GM23338 (cell line): Measurements from ENCODE around the gene TRABD. TPM values are rescaled to one million over a fixed set of nuclear protein-coding genes. Genes with fewer than 3 reads are reported as not detected.

Experiments
- EZH2 ChIP-seq: fragments of 200-600 bp; sonication (generic); IDR thresholded peaks from one replicate; pipeline ENCODE4 v1.8.0; 2017; ENCODE audit warnings: antibody characterized with exemption, mild to moderate bottlenecking, low read depth; ENCODE audit not compliant: unreplicated experiment
- EZH2phosphoT487 ChIP-seq: fragments of 200-600 bp; sonication (generic); IDR thresholded peaks from one replicate; pipeline ENCODE4 v1.8.1; 2018; ENCODE audit warnings: antibody characterized with exemption; ENCODE audit not compliant: unreplicated experiment
- NANOG ChIP-seq: IDR thresholded peaks from 2 replicates; pipeline ENCODE4 v1.6.1; 2016; ENCODE audit warnings: antibody characterized with exemption, borderline replicate concordance
- STAT1 ChIP-seq: IDR thresholded peaks from one replicate; pipeline ENCODE4 v1.6.1; 2016; ENCODE audit warnings: antibody characterized with exemption; ENCODE audit not compliant: unreplicated experiment
- polyA plus RNA-seq: library from polyadenylated mRNA; unstranded; fragments of >200 nt; fragmentation: Nextera tagmentation; extraction: Ambion mirVana; gene quantifications from 2 replicates; pipeline ENCODE4 v1.2.1, GENCODE V29; 2016
- total RNA-seq: library from RNA; depleted of rRNA; stranded (reverse); fragments of >200 nt; shearing (Covaris generic); gene quantifications from 2 replicates; pipeline ENCODE4 v1.2.3, GENCODE V29; 2014
- TF ChIP-seq, protein P1 (sequence below): fragments of 250-450 bp; sonication (Bioruptor Pico); IDR thresholded peaks from 2 replicates; pipeline ENCODE4 v1.5.0; 2020; ENCODE audit warnings: mild to moderate bottlenecking, moderate library complexity
- TF ChIP-seq, protein P2 (sequence below): IDR thresholded peaks from one replicate; pipeline ENCODE4 v1.6.1; 2018; ENCODE audit warnings: antibody characterized with exemption; ENCODE audit not compliant: unreplicated experiment
- TF ChIP-seq, protein P3 (sequence below): IDR thresholded peaks from 2 replicates; pipeline ENCODE4 v1.6.1; 2016; ENCODE audit warnings: antibody characterized with exemption

Gene TRABD
- total and polyA plus RNA-seq, 2 experiments from 2014 or later: 44.1 to 66.1 TPM

DNA sequence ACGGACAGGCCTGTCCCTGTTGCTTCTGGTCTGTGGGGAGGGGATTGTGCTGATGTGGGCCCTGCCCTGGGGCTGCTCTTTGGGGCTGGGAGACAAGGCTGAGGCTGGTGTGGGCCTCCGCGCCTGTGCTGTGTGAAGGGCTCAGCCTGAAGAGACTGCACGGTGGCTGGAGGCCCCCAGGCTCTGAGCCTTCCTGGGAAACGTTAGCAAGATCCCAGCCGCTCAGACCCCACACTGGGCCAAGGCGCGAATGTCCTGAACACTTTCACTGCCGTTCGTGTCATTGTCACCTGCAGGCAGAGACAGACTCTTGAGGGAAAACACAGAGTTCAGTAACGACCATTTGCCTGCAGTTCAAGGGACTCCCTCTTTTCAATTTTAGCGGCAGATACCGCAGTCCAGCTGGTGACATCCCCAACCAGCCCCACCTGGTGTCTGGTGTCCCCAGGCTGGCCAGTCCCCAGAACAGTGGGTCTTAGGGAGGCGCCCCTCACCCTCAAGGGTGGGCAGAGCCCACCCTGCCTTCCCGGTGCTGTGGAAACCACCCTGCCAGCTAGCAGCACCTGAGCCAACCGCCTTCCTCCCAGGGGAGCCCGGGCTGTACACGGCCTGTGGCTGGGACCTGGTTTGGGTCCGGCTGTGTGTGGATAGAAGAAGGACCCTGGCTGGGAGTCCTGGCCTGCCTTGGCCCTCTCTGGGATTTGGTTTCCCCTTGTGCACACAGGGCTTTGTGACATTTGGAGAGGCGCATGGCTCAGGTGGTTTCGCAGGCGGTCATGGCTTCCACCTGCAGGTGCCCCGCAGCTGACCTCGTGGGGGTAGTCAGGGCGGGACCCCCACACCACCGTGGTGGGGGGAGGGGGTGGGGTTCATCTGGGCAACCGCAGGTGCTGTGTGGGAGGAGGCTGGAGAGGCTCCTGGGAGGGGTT is 9.5 kb upstream of the TRABD start (continued):
- TF ChIP-seq, protein P1, sequence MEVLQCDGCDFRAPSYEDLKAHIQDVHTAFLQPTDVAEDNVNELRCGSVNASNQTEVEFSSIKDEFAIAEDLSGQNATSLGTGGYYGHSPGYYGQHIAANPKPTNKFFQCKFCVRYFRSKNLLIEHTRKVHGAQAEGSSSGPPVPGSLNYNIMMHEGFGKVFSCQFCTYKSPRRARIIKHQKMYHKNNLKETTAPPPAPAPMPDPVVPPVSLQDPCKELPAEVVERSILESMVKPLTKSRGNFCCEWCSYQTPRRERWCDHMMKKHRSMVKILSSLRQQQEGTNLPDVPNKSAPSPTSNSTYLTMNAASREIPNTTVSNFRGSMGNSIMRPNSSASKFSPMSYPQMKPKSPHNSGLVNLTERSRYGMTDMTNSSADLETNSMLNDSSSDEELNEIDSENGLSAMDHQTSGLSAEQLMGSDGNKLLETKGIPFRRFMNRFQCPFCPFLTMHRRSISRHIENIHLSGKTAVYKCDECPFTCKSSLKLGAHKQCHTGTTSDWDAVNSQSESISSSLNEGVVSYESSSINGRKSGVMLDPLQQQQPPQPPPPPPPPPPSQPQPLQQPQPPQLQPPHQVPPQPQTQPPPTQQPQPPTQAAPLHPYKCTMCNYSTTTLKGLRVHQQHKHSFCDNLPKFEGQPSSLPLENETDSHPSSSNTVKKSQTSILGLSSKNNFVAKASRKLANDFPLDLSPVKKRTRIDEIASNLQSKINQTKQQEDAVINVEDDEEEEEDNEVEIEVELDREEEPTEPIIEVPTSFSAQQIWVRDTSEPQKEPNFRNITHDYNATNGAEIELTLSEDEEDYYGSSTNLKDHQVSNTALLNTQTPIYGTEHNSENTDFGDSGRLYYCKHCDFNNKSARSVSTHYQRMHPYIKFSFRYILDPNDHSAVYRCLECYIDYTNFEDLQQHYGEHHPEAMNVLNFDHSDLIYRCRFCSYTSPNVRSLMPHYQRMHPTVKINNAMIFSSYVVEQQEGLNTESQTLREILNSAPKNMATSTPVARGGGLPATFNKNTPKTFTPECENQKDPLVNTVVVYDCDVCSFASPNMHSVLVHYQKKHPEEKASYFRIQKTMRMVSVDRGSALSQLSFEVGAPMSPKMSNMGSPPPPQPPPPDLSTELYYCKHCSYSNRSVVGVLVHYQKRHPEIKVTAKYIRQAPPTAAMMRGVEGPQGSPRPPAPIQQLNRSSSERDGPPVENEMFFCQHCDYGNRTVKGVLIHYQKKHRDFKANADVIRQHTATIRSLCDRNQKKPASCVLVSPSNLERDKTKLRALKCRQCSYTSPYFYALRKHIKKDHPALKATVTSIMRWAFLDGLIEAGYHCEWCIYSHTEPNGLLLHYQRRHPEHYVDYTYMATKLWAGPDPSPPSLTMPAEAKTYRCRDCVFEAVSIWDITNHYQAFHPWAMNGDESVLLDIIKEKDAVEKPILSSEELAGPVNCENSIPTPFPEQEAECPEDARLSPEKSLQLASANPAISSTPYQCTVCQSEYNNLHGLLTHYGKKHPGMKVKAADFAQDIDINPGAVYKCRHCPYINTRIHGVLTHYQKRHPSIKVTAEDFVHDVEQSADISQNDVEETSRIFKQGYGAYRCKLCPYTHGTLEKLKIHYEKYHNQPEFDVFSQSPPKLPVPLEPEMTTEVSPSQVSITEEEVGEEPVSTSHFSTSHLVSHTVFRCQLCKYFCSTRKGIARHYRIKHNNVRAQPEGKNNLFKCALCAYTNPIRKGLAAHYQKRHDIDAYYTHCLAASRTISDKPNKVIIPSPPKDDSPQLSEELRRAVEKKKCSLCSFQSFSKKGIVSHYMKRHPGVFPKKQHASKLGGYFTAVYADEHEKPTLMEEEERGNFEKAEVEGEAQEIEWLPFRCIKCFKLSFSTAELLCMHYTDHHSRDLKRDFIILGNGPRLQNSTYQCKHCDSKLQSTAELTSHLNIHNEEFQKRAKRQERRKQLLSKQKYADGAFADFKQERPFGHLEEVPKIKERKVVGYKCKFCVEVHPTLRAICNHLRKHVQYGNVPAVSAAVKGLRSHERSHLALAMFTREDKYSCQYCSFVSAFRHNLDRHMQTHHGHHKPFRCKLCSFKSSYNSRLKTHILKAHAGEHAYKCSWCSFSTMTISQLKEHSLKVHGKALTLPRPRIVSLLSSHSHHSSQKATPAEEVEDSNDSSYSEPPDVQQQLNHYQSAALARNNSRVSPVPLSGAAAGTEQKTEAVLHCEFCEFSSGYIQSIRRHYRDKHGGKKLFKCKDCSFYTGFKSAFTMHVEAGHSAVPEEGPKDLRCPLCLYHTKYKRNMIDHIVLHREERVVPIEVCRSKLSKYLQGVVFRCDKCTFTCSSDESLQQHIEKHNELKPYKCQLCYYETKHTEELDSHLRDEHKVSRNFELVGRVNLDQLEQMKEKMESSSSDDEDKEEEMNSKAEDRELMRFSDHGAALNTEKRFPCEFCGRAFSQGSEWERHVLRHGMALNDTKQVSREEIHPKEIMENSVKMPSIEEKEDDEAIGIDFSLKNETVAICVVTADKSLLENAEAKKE (CRISPR knock-in tag): no peak
- TF ChIP-seq EZH2phosphoT487: no peak
- TF ChIP-seq, protein P2, sequence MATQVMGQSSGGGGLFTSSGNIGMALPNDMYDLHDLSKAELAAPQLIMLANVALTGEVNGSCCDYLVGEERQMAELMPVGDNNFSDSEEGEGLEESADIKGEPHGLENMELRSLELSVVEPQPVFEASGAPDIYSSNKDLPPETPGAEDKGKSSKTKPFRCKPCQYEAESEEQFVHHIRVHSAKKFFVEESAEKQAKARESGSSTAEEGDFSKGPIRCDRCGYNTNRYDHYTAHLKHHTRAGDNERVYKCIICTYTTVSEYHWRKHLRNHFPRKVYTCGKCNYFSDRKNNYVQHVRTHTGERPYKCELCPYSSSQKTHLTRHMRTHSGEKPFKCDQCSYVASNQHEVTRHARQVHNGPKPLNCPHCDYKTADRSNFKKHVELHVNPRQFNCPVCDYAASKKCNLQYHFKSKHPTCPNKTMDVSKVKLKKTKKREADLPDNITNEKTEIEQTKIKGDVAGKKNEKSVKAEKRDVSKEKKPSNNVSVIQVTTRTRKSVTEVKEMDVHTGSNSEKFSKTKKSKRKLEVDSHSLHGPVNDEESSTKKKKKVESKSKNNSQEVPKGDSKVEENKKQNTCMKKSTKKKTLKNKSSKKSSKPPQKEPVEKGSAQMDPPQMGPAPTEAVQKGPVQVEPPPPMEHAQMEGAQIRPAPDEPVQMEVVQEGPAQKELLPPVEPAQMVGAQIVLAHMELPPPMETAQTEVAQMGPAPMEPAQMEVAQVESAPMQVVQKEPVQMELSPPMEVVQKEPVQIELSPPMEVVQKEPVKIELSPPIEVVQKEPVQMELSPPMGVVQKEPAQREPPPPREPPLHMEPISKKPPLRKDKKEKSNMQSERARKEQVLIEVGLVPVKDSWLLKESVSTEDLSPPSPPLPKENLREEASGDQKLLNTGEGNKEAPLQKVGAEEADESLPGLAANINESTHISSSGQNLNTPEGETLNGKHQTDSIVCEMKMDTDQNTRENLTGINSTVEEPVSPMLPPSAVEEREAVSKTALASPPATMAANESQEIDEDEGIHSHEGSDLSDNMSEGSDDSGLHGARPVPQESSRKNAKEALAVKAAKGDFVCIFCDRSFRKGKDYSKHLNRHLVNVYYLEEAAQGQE: no peak
- TF ChIP-seq EZH2: no peak
- no peak for TF ChIP-seq STAT1
- TF ChIP-seq NANOG: no peak
- TF ChIP-seq, protein P3, sequence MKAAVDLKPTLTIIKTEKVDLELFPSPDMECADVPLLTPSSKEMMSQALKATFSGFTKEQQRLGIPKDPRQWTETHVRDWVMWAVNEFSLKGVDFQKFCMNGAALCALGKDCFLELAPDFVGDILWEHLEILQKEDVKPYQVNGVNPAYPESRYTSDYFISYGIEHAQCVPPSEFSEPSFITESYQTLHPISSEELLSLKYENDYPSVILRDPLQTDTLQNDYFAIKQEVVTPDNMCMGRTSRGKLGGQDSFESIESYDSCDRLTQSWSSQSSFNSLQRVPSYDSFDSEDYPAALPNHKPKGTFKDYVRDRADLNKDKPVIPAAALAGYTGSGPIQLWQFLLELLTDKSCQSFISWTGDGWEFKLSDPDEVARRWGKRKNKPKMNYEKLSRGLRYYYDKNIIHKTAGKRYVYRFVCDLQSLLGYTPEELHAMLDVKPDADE: no peak
